OCI-LY1 (cell line): Measurements from ENCODE around the gene SYT3.

ENCODE experiments used
- H2AFZ ChIP-seq: fragments of 200-600 bp; sonication (generic), shearing (Covaris generic); 2 replicates; pipeline ENCODE4 v1.6.0; 2014; ENCODE audit warnings: antibody characterized with exemption, mild to moderate bottlenecking, low read length
- H3F3A ChIP-seq: fragments of 200-600 bp; sonication (generic), shearing (Covaris generic); 2 replicates; pipeline ENCODE4 v1.6.0; 2014; ENCODE audit warnings: mild to moderate bottlenecking, antibody characterized with exemption, low read length, moderate library complexity; ENCODE audit not compliant: insufficient read depth
- H3K27ac ChIP-seq: fragments of 200-600 bp; sonication (generic); 2 replicates; pipeline ENCODE4 v1.5.1; 2014; ENCODE audit warnings: low read length, mixed run types, mild to moderate bottlenecking, low read depth; ENCODE audit not compliant: poor library complexity, severe bottlenecking
- H3K27me3 ChIP-seq: fragments of 200-600 bp; sonication (generic); 2 replicates; pipeline ENCODE4 v1.6.0; 2014; ENCODE audit warnings: antibody characterized with exemption, mild to moderate bottlenecking, low read length, moderate library complexity; ENCODE audit not compliant: insufficient read depth
- H3K36me3 ChIP-seq: fragments of 200-600 bp; sonication (generic); 2 replicates; pipeline ENCODE4 v1.6.1; 2014; ENCODE audit warnings: mild to moderate bottlenecking, antibody characterized with exemption, low read length, moderate library complexity, mixed read lengths; ENCODE audit not compliant: insufficient read depth
- H3K4me1 ChIP-seq: fragments of 200-600 bp; sonication (generic); 2 replicates; pipeline ENCODE4 v1.5.1; 2014; ENCODE audit warnings: mild to moderate bottlenecking, low read length, moderate library complexity; ENCODE audit not compliant: insufficient read depth, severe bottlenecking
- H3K4me2 ChIP-seq: fragments of 200-600 bp; sonication (generic), shearing (Covaris generic); 2 replicates; pipeline ENCODE4 v1.6.1; 2014; ENCODE audit warnings: low read length
- H3K4me3 ChIP-seq: fragments of 200-600 bp; sonication (generic); 2 replicates; pipeline ENCODE4 v1.5.1; 2014; ENCODE audit warnings: low read length, low read depth, mild to moderate bottlenecking, mixed read lengths; ENCODE audit not compliant: poor library complexity, severe bottlenecking
- H3K79me2 ChIP-seq: fragments of 200-600 bp; shearing (Covaris generic); 2 replicates; pipeline ENCODE4 v1.6.1; 2016; ENCODE audit warnings: mixed run types, low read length, mixed read lengths; ENCODE audit not compliant: insufficient read depth
- H3K9ac ChIP-seq: fragments of 200-600 bp; sonication (generic), shearing (Covaris generic); 2 replicates; pipeline ENCODE4 v1.6.1; 2014; ENCODE audit warnings: mild to moderate bottlenecking, low read length, mixed read lengths
- H3K9me2 ChIP-seq: fragments of 200-600 bp; sonication (generic), shearing (Covaris generic); 2 replicates; pipeline ENCODE4 v1.6.1; 2014; ENCODE audit warnings: low read depth, mild to moderate bottlenecking, low read length, mixed read lengths
- H3K9me3 ChIP-seq: fragments of 200-600 bp; shearing (Covaris generic); 2 replicates; pipeline ENCODE4 v1.6.1; 2014; ENCODE audit warnings: low read length, mixed read lengths
- H4K20me1 ChIP-seq: fragments of 200-600 bp; sonication (generic), shearing (Covaris generic); 2 replicates; pipeline ENCODE4 v1.6.0; 2016; ENCODE audit warnings: mild to moderate bottlenecking, low read length; ENCODE audit not compliant: insufficient read depth
- CTCF ChIP-seq: fragments of 200-600 bp; sonication (generic), shearing (Covaris generic); IDR thresholded peaks from 2 replicates; pipeline ENCODE4 v1.5.1; 2017; ENCODE audit warnings: mild to moderate bottlenecking, antibody characterized with exemption, low read length, moderate library complexity, mixed read lengths
- EZH2 ChIP-seq: fragments of 200-600 bp; sonication (generic), shearing (Covaris generic); IDR thresholded peaks from 2 replicates; pipeline ENCODE4 v1.8.0; 2017; ENCODE audit warnings: borderline replicate concordance, mixed run types, mild to moderate bottlenecking, antibody characterized with exemption, low read length, moderate library complexity, mixed read lengths

The SYT3 gene

GRCh38 chr19:50632151-50632835 is 7.4 kb downstream of the SYT3 start:
- Histone ChIP-seq H3K27me3 (0 out of 2 replicates have a peak, but pooled peaks cover 4% of the 10 kb centered on the region), H3K9me2 (no peaks in the 10 kb centered on the region), H3K4me1 (no peaks in the 10 kb centered on the region)

GRCh38 chr19:50629801-50630200 is 9.9 kb downstream of the SYT3 start:
- peaks cover 7% of the 10 kb centered on the region for H3K9me3 ChIP-seq
- H3K9me2 ChIP-seq: no peaks in the 10 kb centered on the region
- no peaks in the 10 kb centered on the region for H3F3A ChIP-seq
- H3K4me2 ChIP-seq: no peak overlapping the region
- no peak overlapping the region for H3K9ac ChIP-seq
- H3K4me1 ChIP-seq: no peaks in the 10 kb centered on the region
- no peak for TF ChIP-seq EZH2
- no peak for TF ChIP-seq CTCF
- H3K36me3 ChIP-seq: no peaks in the 10 kb centered on the region; the same call in 1 of the 2 replicates
- H3K4me3 ChIP-seq: no peak overlapping the region
- 0 out of 2 replicates have a peak, but pooled peaks cover 4% of the 10 kb centered on the region for H3K27me3 ChIP-seq
- no peak overlapping the region for H2AFZ ChIP-seq
- H3K27ac ChIP-seq: no peak overlapping the region
- no peaks in the 10 kb centered on the region for H4K20me1 ChIP-seq
- H3K79me2 ChIP-seq: no peaks in the 10 kb centered on the region

More at GRCh38 chr19:50632151-50632835, 7.4 kb downstream of the SYT3 start:
- no peak overlapping the region for H3K9ac ChIP-seq
- no peaks in the 10 kb centered on the region for H4K20me1 ChIP-seq
- H3F3A ChIP-seq: no peaks in the 10 kb centered on the region
- H3K9me3 ChIP-seq: peaks cover 7% of the 10 kb centered on the region
- no peaks in the 10 kb centered on the region for H3K79me2 ChIP-seq
- no peak overlapping the region for H3K27ac ChIP-seq
- no peak overlapping the region for H2AFZ ChIP-seq
- H3K4me3 ChIP-seq: no peak overlapping the region
- H3K4me2 ChIP-seq: no peak overlapping the region
- TF ChIP-seq EZH2: no peak
- no peak for TF ChIP-seq CTCF
- H3K36me3 ChIP-seq: no peaks in the 10 kb centered on the region; the same call in 1 of the 2 replicates

- H3K27ac ChIP-seq: no peak overlapping the region
- H4K20me1 ChIP-seq: no peaks in the 10 kb centered on the region
- H3K4me2 ChIP-seq: no peak overlapping the region
- no peak overlapping the region for H3K9ac ChIP-seq
- H3K9me3 ChIP-seq: peaks cover 6% of the 10 kb centered on the region
- no peak overlapping the region for H2AFZ ChIP-seq
- H3K79me2 ChIP-seq: no peaks in the 10 kb centered on the region
- H3K4me3 ChIP-seq: no peak overlapping the region
- no peaks in the 10 kb centered on the region for H3K4me1 ChIP-seq
- no peak for TF ChIP-seq EZH2
- TF ChIP-seq CTCF: no peak
- H3K27me3 ChIP-seq: 0 out of 2 replicates have a peak, but pooled peaks cover 4% of the 10 kb centered on the region
- no peaks in the 10 kb centered on the region; the same call in 1 of the 2 replicates for H3K36me3 ChIP-seq
- H3F3A ChIP-seq: no peaks in the 10 kb centered on the region
- no peaks in the 10 kb centered on the region for H3K9me2 ChIP-seq
Observed at GRCh38 chr19:50629194-50629593, 10.5 kb downstream of the SYT3 start.
